Measurements from ENCODE around the gene GRM1.

DNA sequence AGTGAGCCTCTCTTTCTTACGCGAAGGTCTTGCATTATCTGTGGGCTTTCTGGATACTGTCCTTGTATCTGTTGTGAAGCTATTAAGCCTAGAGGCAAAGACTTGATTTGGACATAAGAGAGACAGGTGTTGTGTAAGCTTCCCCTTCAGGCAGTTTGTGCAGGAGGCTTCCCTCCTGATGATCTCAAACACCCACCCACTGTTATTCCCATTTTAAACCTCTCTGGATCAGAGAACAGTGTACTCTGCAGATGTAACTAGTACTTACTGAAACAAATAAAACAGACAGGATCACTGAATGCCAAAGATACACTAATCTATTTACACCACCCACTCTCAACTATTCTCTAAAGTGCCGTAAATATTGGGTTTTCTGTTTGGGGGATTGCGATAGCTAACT, 401.0 kb downstream of the GRM1 start:
- TF ChIP-seq, protein P1, sequence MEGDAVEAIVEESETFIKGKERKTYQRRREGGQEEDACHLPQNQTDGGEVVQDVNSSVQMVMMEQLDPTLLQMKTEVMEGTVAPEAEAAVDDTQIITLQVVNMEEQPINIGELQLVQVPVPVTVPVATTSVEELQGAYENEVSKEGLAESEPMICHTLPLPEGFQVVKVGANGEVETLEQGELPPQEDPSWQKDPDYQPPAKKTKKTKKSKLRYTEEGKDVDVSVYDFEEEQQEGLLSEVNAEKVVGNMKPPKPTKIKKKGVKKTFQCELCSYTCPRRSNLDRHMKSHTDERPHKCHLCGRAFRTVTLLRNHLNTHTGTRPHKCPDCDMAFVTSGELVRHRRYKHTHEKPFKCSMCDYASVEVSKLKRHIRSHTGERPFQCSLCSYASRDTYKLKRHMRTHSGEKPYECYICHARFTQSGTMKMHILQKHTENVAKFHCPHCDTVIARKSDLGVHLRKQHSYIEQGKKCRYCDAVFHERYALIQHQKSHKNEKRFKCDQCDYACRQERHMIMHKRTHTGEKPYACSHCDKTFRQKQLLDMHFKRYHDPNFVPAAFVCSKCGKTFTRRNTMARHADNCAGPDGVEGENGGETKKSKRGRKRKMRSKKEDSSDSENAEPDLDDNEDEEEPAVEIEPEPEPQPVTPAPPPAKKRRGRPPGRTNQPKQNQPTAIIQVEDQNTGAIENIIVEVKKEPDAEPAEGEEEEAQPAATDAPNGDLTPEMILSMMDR (IDR thresholded peaks at IDR 0.05), result no peak
- TF ChIP-seq POLR2A (IDR thresholded peaks at IDR 0.05), result no peak
